ENCODE measurements around the gene PPP1R12C.

- TF ChIP-seq POLR2A (IDR thresholded peaks at IDR 0.05; ENCODE audit: extremely low read depth, insufficient read length) (no peak), CTCF (IDR thresholded peaks at IDR 0.05; ENCODE audit: low read depth, low read length) (no peak)
Observed at GRCh38 chr19:55071129-55071502, 46.3 kb downstream of the PPP1R12C start.

Data from NB4 (cell line).